HG03439 (cell line): Measurements from ENCODE around the gene SBK3.
"Not testable (repeated sequence)": the region's sequence is repeated elsewhere in the genome, so short reads cannot be mapped to it uniquely, and the experiment has no call there.

Source experiments
- ATAC-seq: cut with Tn5 transposase; IDR thresholded peaks from one replicate; pipeline ENCODE4 v1.9.1; 2021; ENCODE audit warnings: mild to moderate bottlenecking, moderate library complexity; ENCODE audit not compliant: unreplicated experiment

The SBK3 gene

DNA sequence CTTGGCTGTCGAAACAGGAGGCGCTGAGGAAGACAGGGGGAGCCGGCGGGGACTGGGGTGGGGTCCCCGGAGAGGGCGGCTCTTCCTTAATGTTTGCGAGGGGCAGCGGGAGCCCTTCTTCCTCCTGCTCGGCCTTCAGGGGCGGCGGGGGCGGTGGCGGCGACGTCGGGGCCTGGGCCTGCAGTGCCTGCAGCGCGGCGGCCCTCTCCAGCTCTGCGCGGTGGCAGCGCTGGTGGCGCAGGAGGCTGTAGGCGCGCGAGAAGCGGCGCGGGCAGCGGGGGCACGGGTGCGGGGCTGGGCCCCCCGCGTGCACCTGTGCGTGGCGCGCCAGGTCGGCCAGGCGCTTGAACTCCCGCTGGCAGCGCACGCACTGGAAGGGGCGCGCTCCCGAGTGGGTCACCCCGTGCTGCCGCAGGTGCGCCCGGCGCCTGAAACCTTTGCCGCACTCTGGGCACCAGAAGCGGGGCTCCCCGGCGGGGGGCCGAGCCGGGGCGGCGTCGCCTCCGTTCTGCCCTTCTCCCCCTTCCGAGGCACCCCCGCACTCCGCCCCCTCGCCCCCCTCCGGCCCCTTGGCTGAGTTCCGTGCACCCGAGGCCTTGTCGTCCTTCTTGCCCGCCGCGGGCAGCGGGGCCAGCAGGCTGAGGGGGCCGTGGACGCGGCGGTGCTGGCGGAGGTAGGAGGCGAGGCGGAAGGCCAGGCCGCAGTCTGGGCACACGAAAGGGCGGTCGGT, 32.9 kb upstream of the SBK3 start:
- no peak for ATAC-seq

DNA sequence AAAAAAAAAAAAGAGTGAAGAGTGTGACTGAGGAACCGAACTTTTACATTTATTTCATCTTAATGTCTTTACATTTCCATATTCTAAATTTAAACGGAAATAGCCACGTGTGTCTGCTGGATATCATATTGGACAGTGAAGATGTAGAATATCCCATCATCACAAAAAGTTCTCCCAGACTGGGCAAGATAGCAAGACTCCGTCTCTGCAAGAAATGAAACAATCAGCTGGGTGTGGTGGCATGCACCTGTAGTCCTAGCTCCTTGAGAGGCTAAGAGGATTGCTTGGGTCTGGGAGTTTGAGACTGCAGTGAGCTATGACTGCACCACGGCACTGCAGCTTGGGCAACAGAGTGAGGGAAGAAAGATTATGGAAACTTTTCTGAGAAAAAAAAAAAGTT, 31.4 kb upstream of the SBK3 start:
- no peak for ATAC-seq

DNA sequence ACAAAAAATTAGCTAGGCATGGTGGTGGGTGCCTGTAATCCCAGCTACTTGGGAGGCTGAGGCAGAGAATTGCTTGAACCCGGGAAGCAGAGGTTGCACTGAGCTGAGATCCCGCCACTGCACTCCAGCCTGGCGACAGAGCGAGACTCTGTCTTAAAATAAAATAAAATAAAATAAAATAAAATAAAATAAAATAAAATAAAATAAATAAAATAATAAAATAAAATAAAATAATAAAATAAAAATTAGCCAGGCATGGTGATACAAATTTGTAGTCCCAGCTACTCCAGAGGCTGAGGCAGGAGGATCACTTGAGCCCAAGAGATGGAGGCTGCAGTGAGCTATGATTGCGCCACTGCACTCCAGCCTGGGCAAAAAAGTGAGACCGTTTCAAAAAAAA, 28.6 kb upstream of the SBK3 start:
- ATAC-seq, result not testable (repeated sequence)

DNA sequence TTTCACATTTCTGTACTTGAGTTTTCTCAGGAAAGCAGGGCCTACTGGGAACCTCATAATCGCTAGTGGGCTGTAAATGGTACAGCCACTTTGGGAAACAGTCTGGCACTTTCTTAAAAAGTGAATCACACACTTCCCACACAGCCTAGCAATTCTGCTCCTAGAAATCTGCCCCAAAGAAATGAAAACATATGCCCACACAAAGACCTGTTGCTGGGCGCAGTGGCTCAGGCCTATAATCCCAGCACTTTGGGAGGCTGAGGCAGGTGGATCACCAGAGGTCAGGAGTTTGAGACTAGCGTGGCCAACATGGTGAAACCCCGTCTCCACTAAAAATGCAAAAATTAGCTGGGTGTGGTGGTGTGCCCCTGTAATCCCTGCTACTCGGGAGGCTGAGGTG, 24.1 kb upstream of the SBK3 start:
- ATAC-seq, result not testable (repeated sequence)

DNA sequence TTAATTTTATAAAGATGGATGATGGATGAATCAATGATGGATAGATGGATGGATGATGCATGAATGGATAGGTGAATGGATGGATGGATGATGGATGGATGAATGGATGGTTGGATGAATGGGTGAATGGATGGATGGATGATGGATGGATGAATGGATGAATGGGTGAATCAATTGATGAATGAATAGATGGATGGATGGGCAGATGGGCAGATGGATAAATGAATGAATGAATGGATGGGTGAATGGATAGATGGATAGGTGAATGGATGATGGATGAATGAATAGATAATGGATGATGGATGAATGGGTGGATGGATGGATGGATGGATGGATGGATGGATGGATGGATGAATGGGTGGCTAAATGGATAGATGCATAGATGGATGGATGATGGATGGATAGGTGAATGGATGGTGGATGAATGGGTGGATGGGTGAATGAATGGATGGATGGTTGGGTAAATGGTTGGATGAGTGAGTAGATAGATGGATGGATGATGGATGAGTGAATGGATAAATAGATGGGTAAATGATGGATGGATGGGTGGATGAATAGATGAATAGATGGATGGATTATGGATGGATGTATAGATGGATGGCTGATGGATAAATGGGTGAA, 22.5 kb upstream of the SBK3 start:
- ATAC-seq, result no peak

DNA sequence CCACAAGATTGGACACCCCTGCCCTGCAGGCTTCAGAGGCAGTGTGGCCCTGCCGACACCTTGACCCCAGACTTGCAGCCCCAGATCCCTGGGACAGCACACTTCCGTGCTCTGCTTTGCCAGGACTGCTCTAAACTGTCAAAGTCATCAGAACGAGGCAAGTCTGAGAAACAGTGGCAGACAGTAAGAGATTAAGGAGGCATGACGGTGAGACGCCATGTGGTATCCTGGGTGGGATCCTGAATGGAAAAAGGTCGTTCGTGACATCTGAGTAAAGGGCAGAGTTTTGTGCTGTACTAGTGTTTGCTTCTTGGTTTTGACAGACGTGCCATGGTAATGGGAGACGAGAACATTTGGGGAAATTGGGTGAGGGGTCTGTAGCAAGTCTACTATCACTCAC, 21.5 kb upstream of the SBK3 start:
- ATAC-seq, result no peak

DNA sequence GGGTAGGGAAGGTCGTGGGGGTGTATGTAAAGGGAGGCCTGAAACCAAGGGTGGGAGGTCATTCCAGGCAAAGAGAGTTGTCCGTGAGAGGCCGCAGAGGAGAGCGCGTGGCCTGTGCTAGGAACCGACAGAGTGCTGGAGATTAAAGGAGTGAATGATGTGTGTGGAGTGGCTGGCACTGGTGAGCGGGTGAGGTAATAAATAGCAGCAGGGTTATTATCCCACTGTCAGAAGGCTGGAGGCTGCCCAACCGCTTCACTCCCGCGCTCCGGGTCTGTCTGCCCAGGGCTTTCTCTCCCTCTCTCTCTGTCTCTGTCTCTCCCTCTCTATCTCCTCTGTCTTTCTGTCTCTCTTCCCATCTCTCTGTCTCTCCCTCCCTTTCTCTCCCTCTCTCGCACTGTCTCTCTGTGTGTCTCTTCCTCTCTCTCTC, 17.9 kb upstream of the SBK3 start:
- no peak for ATAC-seq

DNA sequence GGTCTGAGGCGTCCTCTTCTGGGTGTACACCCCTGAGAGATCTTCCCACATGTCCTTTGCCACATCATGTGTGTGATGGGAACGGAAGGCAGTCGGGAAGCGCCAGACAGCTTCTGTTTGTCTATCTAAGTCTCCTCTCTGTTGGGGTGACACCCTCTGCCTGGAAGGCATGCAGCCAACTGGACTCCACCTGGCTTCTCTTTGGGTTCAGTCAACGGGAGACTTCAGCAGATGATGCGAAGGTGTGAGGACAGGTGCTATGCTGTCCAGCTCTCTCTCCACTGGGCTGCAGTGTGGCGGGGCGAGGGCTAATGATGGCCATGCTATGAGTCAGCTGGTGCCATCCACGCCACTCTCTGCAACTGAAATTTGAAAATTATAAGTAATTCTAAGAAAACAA, 14.3 kb upstream of the SBK3 start:
- no peak for ATAC-seq

DNA sequence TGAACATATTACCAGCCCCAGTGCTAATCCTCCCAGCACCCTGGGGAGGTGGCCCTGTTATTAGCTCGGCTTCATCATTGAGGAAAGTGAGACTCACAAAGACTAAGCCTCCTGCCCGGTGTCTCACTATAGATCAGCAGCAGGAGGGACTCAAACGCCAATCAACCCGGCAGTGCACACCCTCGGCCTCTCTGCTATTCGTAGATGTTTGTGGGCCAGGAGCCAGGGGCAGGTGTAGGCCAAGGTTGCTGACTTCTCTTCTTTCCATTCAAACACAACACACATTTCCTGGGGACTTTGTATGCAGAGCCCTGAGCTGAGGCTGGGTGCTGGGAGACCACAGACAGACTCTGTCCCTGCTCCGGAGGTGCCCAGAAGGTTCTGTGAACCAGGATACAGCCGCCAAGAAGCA, 9.4 kb upstream of the SBK3 start:
- no peak for ATAC-seq

DNA sequence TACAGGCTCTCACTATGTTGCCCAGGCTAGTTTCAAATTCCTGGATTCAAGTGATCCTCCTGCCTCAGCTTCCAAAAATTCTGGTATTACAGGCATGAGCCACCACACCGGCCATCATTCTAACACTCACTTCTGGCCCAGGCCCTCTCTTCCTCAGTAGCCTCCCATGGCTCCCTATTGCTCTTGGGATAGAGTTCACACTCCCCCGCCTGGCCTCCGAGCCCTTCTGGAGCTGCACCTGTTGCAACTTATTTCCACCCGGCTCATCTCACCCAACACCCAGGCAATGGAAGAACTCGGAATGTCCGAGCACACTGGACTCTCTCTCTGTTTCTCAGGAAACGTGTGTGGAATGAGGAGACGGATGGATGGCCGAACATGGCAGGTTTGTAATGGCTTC, 9.0 kb upstream of the SBK3 start:
- ATAC-seq, result no peak

DNA sequence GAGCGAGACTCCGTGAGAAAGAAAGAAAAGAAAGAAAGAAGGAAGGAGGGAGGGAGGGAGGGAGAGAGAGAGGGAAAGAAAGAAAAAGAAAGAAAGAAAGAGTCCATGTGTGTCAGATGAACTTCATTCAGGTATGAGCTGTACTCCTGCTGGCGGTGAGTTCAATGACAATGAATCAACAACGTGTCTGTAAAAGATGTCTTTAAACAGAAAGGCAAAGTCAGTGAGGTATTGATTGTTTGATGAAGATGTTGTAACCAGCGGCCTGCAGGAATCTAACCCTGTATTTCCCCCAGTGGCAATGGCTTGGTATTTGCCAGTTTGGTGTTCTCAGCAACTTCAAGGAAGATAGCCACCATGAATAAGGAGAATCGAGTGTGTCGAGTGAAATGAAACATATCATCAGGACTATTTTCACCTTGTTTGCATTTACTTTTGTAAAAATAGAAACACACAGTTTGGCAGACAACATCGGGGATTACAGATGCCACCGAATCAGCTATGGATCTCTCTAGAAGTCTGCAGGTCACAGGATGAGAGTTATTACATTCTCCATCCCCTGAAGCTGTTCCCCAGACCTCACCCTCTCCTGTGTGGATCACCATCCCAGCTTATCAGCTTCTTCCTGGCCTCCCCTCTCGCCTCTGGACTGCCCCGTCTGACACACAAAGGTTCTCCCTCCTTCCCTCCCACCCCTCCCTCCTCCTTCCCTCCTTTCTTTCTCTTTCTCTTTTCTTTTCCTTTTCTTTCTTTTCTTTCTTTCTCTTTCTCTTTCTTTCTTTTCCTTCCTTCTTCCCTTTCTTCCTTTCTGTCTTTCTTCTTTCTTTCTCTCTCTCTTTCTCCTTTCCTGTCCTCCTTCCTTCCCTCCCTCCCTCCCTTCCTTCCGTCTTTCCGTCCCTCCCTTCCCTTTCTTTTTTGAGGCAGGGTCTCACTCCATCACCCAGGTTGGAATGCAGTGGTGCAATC, 8.2 kb upstream of the SBK3 start:
- ATAC-seq, result no peak

DNA sequence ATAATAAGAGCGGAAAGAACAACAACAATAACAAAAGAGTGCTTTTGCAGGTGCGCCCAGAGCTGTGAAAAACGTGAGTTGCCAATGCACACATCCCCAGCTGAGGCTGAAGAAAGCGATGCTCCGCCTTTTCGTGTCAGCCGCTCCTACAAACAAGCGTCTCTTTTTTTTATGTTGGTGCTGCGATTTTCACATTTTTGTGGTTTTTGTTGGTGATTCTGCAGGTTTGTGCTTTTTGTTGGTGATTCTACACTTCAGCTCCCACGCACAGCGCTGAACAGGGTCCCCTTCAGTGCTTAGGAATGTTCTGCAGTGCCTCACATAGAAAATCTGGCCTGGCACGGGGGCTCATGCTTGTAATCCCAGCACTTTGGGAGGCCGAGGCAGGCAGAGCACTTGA, 7.3 kb upstream of the SBK3 start:
- no peak for ATAC-seq

DNA sequence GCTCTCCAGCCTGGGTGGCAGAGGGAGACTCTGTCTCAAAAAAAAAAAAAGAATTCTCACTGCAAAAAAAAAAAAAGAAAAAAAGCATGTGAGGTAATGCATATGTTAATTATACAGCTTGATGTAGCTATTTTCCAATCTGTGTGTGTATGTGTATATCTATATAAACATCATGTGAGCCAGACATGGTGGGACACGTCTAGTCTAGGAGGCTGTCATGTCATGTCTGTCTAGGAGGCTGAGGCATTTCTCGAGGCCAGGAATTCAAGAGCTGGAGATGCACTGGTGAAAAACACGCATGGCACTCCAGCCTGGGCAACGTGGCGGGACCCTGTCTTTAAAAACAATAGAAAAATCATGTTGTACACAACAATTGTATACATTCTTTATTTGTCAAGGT, 6.9 kb upstream of the SBK3 start:
- ATAC-seq, result no peak

DNA sequence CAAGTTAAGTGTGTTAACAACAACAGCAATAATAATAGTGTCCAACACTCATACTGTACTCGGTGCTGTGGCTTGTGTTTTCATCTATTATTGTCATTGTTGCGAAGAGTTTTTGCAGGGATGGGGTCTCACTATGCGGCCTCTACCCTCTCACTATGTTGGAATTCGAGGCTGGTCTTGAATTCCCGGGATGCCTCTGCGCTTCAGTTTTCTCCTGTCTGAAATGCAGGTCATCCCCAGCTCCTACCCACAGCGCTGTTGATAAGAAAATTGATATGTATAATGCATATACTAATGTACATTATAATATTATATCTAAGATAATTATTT, 4.9 kb upstream of the SBK3 start:
- ATAC-seq, result no peak

DNA sequence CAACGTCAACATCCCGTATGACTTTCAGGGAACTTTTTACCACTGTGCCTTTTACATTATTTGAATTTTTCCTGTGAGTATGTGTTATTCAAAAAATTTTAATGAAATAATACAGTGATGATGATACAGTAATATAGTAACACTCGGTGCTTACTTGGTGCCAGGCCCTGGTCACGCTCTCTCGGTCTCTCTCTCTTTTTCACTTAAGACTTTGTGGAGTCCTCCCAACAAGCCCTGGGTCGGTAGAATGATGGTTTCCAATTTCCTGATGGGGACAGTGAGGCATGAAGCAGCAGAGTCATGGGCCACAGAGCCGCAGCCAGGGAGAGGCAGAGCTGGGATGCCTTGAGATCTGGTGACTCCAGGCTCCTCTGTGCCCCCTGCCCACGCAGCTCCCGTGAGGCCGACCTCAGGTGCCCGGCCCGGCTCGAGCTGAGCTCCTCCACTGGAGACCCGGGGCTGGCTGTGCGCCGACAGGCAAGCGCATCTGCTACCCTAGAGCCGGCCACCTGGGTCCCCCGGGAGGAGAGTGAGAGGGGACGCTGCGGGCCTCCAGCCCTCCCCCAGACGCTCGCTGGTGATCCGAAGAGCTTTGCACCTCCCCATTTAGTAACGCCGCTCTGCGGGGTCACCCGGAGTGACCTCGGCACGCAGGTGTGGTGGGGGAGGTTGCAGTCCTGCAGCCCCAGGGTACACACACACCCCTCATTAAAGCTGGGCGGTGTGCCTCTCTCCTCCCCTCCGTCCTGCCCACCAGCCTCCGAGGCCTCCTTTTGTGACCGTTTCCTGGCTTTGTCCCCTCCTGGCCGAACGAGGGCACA, 4.4 kb upstream of the SBK3 start:
- ATAC-seq, result no peak

DNA sequence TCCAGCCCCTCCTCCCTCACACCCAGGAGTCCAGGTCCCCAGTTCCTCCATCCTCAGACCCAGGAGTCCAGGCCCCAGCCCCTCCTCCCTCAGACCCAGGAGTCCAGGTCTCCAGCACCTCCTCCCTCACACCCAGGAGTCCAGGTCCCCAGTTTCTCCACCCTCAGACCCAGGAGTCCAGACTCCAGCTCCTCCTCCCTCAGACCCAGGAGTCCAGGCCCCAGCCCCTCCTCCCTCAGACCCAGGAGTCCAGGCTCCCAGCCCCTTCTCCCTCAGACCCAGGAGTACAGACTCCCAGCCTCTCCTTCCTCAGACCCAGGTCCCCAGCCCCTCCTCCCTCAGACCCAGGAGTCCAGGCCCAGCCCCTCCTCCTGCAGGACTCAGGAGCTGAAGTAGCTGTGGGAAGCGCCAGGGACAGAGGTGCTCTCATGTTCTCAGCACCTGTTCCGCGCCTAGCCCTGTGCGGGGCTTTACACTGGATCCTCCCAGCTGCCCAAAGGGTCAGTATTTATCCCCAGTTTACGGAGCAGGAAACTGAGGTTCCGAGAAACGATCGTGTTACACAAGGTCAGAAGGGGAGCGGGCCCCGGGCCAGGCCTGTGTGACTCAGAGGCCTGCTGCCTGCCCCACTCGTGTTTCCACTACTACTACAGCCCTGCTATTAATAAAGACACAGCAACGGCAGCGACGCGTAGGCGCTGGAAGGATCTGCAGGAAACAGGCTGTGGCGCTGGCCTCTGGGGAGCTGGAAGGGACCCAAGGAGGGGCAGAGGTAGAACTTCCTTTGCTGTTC, 1.7 kb upstream of the SBK3 start:
- ATAC-seq, result no peak

DNA sequence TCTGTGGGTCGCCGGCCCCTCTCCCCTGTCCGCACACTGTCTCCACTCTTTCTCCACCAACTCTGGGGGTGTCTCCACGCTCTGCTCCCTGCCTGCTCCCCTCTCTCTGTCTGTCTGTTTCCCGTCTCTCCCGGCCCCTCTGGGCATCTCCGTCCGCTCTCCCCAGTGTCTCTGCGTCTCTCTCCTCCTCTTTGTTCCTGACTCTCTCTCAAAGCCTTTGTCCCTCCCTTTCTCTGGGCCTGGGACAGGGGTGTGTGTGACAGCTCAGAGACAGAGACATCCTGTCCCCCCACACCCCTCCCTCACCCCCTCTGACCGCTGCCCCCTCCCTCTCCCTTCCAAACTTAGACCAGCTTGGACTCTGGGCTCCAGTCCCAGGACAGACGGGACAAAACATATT, 668 bp upstream of the SBK3 start:
- no peak for ATAC-seq

DNA sequence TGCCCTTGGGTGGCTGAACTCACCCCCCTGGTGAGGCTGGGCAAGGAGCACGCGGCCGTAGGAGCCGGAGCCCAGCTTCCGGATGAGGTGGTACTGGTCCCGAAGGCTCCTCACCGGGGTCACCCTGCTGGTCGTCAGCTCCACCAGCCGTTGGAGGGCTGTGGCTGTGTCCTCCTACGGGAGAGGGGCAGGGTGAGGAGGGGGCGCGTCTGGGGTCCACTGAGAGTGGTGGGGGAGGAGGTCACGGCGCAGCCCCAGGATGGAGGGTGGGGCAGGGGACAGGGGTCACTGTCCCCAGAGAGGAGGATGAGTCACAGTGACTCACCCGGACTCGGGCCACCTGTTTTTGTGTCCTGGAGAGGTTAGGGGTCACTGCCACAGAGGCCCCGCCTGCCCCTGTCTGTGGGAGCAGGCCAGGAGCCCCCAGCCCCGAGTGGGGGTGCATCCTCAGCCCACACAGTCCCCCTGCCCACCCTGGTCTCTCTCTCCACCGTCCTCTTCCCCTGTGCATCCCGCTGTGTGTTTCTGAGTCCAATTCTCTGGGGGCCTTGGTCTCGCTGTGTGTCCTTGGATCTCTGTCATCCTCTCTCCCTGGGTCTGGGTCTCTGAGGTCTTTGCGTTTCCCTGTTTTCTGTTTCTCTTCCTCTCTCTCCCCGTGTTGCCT, 435 bp downstream of the SBK3 start:
- no peak for ATAC-seq

DNA sequence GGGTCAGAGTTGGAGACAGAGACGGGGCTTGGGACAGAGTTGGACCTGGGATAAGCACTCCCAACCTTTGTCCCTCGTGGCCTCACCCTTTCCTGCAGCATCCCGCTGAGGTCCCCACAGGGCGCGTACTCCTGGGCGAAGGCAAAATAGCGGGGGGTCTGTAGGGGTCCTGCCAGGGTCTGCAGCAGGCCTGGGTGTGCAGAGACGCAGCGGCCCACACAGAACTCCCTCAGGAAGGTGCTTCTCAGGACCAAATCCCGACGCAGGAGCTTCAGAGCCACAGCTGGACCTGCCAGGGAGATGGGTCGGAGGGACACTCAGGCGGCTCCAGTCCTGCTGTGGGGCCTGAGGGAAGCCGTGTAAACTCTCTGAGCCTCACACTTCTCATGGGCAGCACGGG, 1.3 kb downstream of the SBK3 start:
- ATAC-seq, result no peak

DNA sequence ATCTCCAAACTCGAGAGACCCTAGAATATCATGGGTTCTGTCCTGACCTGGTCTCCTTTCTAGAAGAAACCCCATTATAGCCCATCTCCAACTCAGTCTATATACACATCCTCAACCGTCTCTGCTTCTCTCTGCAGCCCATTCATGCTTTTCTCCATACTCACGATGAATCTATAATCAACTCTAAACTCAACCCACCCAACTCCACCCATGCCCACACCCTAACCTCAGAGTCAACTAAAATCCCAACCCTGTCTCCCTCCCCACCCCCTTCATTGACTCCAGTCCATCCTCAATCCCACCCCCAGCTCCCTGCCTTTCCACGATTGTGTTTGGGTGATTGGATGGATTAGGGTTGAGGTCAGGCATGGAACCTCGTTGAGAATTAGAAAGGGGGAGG, 1.8 kb downstream of the SBK3 start:
- ATAC-seq, result no peak
